Type B pancreatic cell (in vitro differentiated cells): ENCODE measurements around the gene SRA1. TPM values are rescaled to one million over a fixed set of nuclear protein-coding genes. Genes with fewer than 3 reads are reported as not detected.

Experiments used
- DNase-seq: peaks from one replicate; pipeline ENCODE4 v3.0.0; 2021; ENCODE audit warnings: mixed read lengths; ENCODE audit not compliant: unreplicated experiment; ENCODE audit errors: extremely low spot score
- H3K27ac Mint-ChIP-seq: 2 replicates; pipeline ENCODE4 v1.8.0; 2021; ENCODE audit warnings: mild to moderate bottlenecking, mixed read lengths
- H3K27me3 Mint-ChIP-seq: 2 replicates; pipeline ENCODE4 v1.8.0; 2021; ENCODE audit warnings: mixed read lengths
- H3K36me3 Mint-ChIP-seq: 2 replicates; pipeline ENCODE4 v1.8.0; 2021; ENCODE audit warnings: mixed read lengths
- H3K4me1 Mint-ChIP-seq: one replicate; pipeline ENCODE4 v1.8.0; 2021; ENCODE audit warnings: mixed read lengths; ENCODE audit not compliant: unreplicated experiment
- H3K4me3 Mint-ChIP-seq: 2 replicates; pipeline ENCODE4 v1.8.0; 2021; ENCODE audit warnings: mild to moderate bottlenecking, mixed read lengths
- H3K9me3 Mint-ChIP-seq: 2 replicates; pipeline ENCODE4 v1.8.0; 2021; ENCODE audit warnings: mixed read lengths
- CTCF ChIP-seq: fragments of 200-600 bp; sonication (generic); conservative IDR thresholded peaks from 2 replicates; pipeline ENCODE4 v1.5.0; 2021; ENCODE audit warnings: antibody characterized with exemption, mild to moderate bottlenecking
- total RNA-seq: library from RNA; stranded (reverse); gene quantifications from 2 replicates; pipeline ENCODE4 v1.2.1, GENCODE V29; 2021; ENCODE audit warnings: low replicate concordance

SRA1 gene
- total RNA-seq, 1 donor from 2014 or later: 36.3 TPM

- Mint-ChIP-seq H3K9me3 (no peaks in the 10 kb centered on the region), H3K27ac (peak overlapping the region; percentile 43), H3K4me3 (peak overlapping the region; percentile 51), H3K36me3 (peaks cover 4% of the 10 kb centered on the region), H3K4me1 (peaks cover 9% of the 10 kb centered on the region), H3K27me3 (no peaks in the 10 kb centered on the region)
- no peak for TF ChIP-seq CTCF
- DNase-seq: no peak
These were observed 9.4 kb upstream of the SRA1 start for GRCh38 chr5:140566665-140567064.

GRCh38 chr5:140565780-140566095 is 8.5 kb upstream of the SRA1 start:
- Mint-ChIP-seq H3K4me3 (peak overlapping the region; percentile 90), H3K27me3 (no peaks in the 10 kb centered on the region), H3K36me3 (peaks cover 7% of the 10 kb centered on the region), H3K27ac (peak overlapping the region; percentile 87), H3K9me3 (no peaks in the 10 kb centered on the region), H3K4me1 (peaks cover 9% of the 10 kb centered on the region)
- no peak for TF ChIP-seq CTCF
- DNase-seq: no peak

- no peaks in the 10 kb centered on the region for H3K27me3 Mint-ChIP-seq
- TF ChIP-seq CTCF: no peak
- peak overlapping the region; percentile 90 for H3K4me3 Mint-ChIP-seq
- peak overlapping the region; percentile 87 for H3K27ac Mint-ChIP-seq
- peaks cover 7% of the 10 kb centered on the region for H3K36me3 Mint-ChIP-seq
- H3K4me1 Mint-ChIP-seq: peaks cover 9% of the 10 kb centered on the region
- no peaks in the 10 kb centered on the region for H3K9me3 Mint-ChIP-seq
- DNase-seq: peak; percentile 48
These were observed 7.9 kb upstream of the SRA1 start for GRCh38 chr5:140565024-140565779.

- Mint-ChIP-seq H3K9me3 (no peaks in the 10 kb centered on the region), H3K4me1 (peaks cover 9% of the 10 kb centered on the region), H3K4me3 (peak within 1 kb of the TSS; percentile 90), H3K27me3 (no peaks in the 10 kb centered on the region), H3K36me3 (peaks cover 11% of the 10 kb centered on the region), H3K27ac (peak within 1 kb of the TSS; percentile 87)
- peak; percentile 94 for DNase-seq
- TF ChIP-seq CTCF: no peak
These were observed 7.1 kb upstream of the SRA1 start, which contains the start of the genes APBB3 and SLC35A4 for GRCh38 chr5:140564196-140565023. TSS of gene APBB3 (minus strand) at chr5:140564598. CDS start at chr5:140564245, 353 bp downstream. TSS of gene SLC35A4 (plus strand) at chr5:140564828. CDS start at chr5:140567170, 2,342 bp downstream.

GRCh38 chr5:140563596-140563995 is 6.3 kb upstream of the SRA1 start:
- no peak for TF ChIP-seq CTCF
- Mint-ChIP-seq H3K27me3 (no peaks in the 10 kb centered on the region), H3K9me3 (no peaks in the 10 kb centered on the region), H3K4me3 (peak overlapping the region; percentile 90), H3K36me3 (peaks cover 15% of the 10 kb centered on the region), H3K4me1 (peaks cover 9% of the 10 kb centered on the region), H3K27ac (peak overlapping the region; percentile 87)
- no peak for DNase-seq
